RKO (cell line): ENCODE data around the gene AP2A2.

Experiments used
- DNase-seq: peaks from one replicate; pipeline ENCODE4 v3.0.0-alpha.2; 2016; ENCODE audit warnings: low spot score

The AP2A2 gene

DNA sequence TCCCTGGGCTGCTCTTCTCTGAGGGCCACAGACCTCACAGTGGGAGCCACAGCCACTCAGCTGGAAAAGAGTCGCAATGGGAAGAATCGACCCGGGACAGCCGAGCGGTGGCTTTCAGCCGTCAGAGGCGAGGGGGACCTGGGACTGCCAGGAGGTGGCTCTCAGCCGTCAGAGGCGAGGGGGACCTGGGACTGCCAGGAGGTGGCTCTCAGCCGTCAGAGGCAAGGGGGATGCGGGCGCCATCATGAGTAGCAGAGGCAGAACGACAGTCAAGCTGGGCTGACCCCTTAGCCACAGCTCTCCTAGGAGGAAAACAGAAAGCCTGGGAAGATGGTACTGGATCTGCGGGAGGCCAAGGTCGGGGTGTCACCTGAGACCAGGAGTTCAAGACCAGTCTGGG, 134.1 kb downstream of the AP2A2 start:
- no peak for DNase-seq

DNA sequence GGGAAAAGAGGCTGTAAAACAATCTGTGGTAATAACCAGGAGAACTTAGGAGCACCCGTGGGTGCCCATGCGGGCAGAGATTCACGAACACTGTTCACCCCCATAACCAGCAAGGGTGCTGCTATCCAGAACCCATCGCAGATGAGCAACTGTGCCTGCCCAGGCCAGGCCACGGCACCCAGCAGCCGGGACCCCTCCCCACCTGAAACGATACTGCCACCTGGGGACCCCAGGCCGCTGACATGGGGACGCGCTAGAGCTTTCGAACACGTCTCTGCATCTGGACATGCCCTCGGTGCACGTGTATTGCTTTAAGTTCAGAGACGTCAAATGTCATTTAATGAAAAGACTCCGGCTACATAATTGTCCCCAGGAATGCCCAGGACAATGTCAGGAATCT, 134.7 kb downstream of the AP2A2 start:
- DNase-seq: no peak

GRCh38 chr11:1060852-1061616, 135.4 kb downstream of the AP2A2 start:
- DNase-seq: peak; percentile 40
